K562 (cell line): ENCODE results near the gene COL25A1. TPM values are rescaled to one million over a fixed set of nuclear protein-coding genes. Genes with fewer than 3 reads are reported as not detected.
"Not testable (repeated sequence)": the region's sequence is repeated elsewhere in the genome, so short reads cannot be mapped to it uniquely, and the experiment has no call there.

Source experiments
- ATAC-seq: fragments of 200-7000 bp; cut with Tn5 transposase; 3 replicates; pipeline ENCODE4 v1.9.1; 2020; ENCODE audit warnings: moderate library complexity
- BruUV-seq: library from RNA; stranded (reverse); fragments of 400-500 nt; replicated peaks from 2 replicates; lab custom pipeline; 2021; lab: Mats Ljungman, UMichigan
- CTCF ChIA-PET: fragments of 300-600 bp; formaldehyde crosslinking; extraction: SDS; loops from one replicate; lab custom pipeline; 2021; ENCODE audit warnings: low intra/inter-chr PET ratio; lab: Yijun Ruan, JAX
- POLR2A ChIA-PET: fragments of 300-600, 350-650 bp; sonication (Branson Sonifier 250); formaldehyde crosslinking; extraction: SDS; loops from one replicate; lab custom pipeline; 2021; ENCODE audit warnings: antibody characterized with exemption, inconsistent platforms; lab: Yijun Ruan, JAX
- DNase-seq, 4 experiments: peaks; one replicate each; pipeline versions ENCODE4 v3.0.0 to v3.0.0-alpha.2; 2011 to 2018; ENCODE audit warnings: low spot score in 3 of 4, mixed read lengths in 3 of 4; ENCODE audit errors: extremely low read depth in 1 of 4
- FAIRE-seq: peaks from 2 replicates; lab custom pipeline; 2011; peaks lifted over from hg19 to GRCh38; lab: Jason Lieb, UNC
- H2AFZ ChIP-seq: 2 replicates; pipeline ENCODE4 v1.6.0; 2011; ENCODE audit warnings: low read depth, low read length, control low read depth, inconsistent platforms
- H3K27ac ChIP-seq: fragments of 200-600 bp; 3 replicates; pipeline ENCODE4 v1.8.0; 2011; ENCODE audit warnings: low read depth, mild to moderate bottlenecking, control low read depth, inconsistent platforms, low read length, moderate library complexity, mixed read lengths; ENCODE audit errors: extremely low read depth
- H3K27me3 ChIP-seq, 2 experiments: fragments of 300-600 bp in 1 of 2; 2 replicates in 1 of 2; 3 replicates in 1 of 2; pipeline versions ENCODE4 v1.6.0 to v1.8.0; 2011; ENCODE audit warnings: inconsistent platforms in 2 of 2, low read length in 2 of 2, mild to moderate bottlenecking in 1 of 2, mixed read lengths in 1 of 2, moderate library complexity in 1 of 2; ENCODE audit not compliant: control insufficient read depth in 2 of 2, insufficient read depth in 2 of 2
- H3K36me3 ChIP-seq: fragments of 300-600 bp; 3 replicates; pipeline ENCODE4 v1.8.0; 2011; ENCODE audit warnings: mild to moderate bottlenecking, low read length, inconsistent platforms; ENCODE audit not compliant: control insufficient read depth, insufficient read depth
- H3K4me1 ChIP-seq, 2 experiments: fragments of 200-600 bp in 1 of 2; replicated peaks in 1 of 2; 2 replicates in 1 of 2; 3 replicates in 1 of 2; pipeline versions ENCODE4 v1.5.1 to v1.8.0; 2011; ENCODE audit warnings: inconsistent platforms in 2 of 2, low read length in 2 of 2, mild to moderate bottlenecking in 1 of 2, mixed read lengths in 1 of 2, moderate library complexity in 1 of 2; ENCODE audit not compliant: control insufficient read depth in 2 of 2, insufficient read depth in 2 of 2
- H3K4me2 ChIP-seq: 2 replicates; pipeline ENCODE4 v1.6.1; 2011; ENCODE audit warnings: low read length, control low read depth, inconsistent platforms, mixed read lengths; ENCODE audit not compliant: insufficient read depth
- H3K4me3 ChIP-seq: fragments of 200-600 bp; sonication (generic), shearing (Covaris generic); 2 replicates; pipeline ENCODE4 v1.5.1; 2016; ENCODE audit warnings: control low read depth, inconsistent platforms
- H3K79me2 ChIP-seq: fragments of 200-600 bp; 3 replicates; pipeline ENCODE4 v1.8.0; 2011; ENCODE audit warnings: low read length, inconsistent platforms; ENCODE audit not compliant: control insufficient read depth, insufficient read depth
- H3K9ac ChIP-seq, 2 experiments: 2 replicates each; pipeline versions ENCODE4 v1.6.0 to v1.6.1; 2011; ENCODE audit warnings: low read depth in 2 of 2, low read length in 2 of 2, control low read depth in 1 of 2, inconsistent platforms in 1 of 2, mild to moderate bottlenecking in 1 of 2, mixed read lengths in 1 of 2; ENCODE audit not compliant: insufficient read depth in 1 of 2
- H3K9me1 ChIP-seq: one replicate; pipeline ENCODE4 v1.6.0; 2011; ENCODE audit warnings: inconsistent platforms, mild to moderate bottlenecking, low read length, moderate library complexity; ENCODE audit not compliant: control insufficient read depth, insufficient read depth
- H3K9me3 ChIP-seq: replicated peaks from 2 replicates; pipeline ENCODE4 v1.5.1; 2011; ENCODE audit warnings: low read depth, low read length, inconsistent platforms; ENCODE audit not compliant: control insufficient read depth, insufficient read depth
- H4K20me1 ChIP-seq: replicated peaks from 2 replicates; pipeline ENCODE4 v1.6.1; 2011; ENCODE audit warnings: low read length, inconsistent platforms, mixed read lengths; ENCODE audit not compliant: control insufficient read depth, insufficient read depth
- CBX3 ChIP-seq, 2 experiments: IDR thresholded peaks; 1 replicate in 1 of 2; 2 replicates in 1 of 2; pipeline ENCODE4 v1.6.1; 2012; ENCODE audit warnings: inconsistent platforms in 2 of 2, low read length in 2 of 2, borderline replicate concordance in 1 of 2, control low read depth in 1 of 2
- CBX5 ChIP-seq: IDR thresholded peaks from 2 replicates; pipeline ENCODE4 v1.6.1; 2014; ENCODE audit warnings: low read depth, borderline replicate concordance
- TRIM24 ChIP-seq, 2 experiments: fragments of 450-650 bp; IDR thresholded peaks; 2 replicates each; pipeline ENCODE4 v1.6.1; 2016
- TRIM28 ChIP-seq: fragments of 450-650 bp; IDR thresholded peaks from 2 replicates; pipeline ENCODE4 v1.6.1; 2017
- ZNF445 ChIP-seq: fragments of 250-450 bp; sonication (Bioruptor Pico); IDR thresholded peaks from 2 replicates; pipeline ENCODE4 v1.4.0; 2020; ENCODE audit warnings: low read depth, mild to moderate bottlenecking, moderate library complexity
- WGBS: fragments of 100-300 bp; shearing (Covaris generic); methylation state at CpG from one replicate; pipeline ENCODE4 v1.1.6; 2016; ENCODE audit warnings: low coverage, mixed read lengths; ENCODE audit not compliant: insufficient coverage; ENCODE audit errors: missing lambda C conversion rate; 5-methylcytosine and 5-hydroxymethylcytosine counted together
- in situ Hi-C: fragments of 300-500 bp; cut with MboI; formaldehyde crosslinking; loops from 4 replicates; pipeline ENCODE4 v1.15.0; 2018; ENCODE audit warnings: inconsistent platforms, mixed read lengths
- intact Hi-C: fragments of 100-400 bp; cut with micrococcal nuclease; formaldehyde crosslinking; loops from 2 replicates; pipeline ENCODE4 v1.14.2; 2022
- polyA plus RNA-seq, 8 experiments: library from polyadenylated mRNA; depleted of rRNA in 4 of 8; stranded (reverse) in 5 of 8; unstranded in 3 of 8; fragments of >200 nt; fragmentation: Nextera tagmentation in 2 of 8; fragmentation: Illumina TruSeq in 1 of 8; extraction: Ambion mirVana in 2 of 8; extraction: Trizol in 1 of 8; gene quantifications; 2 replicates each; pipeline versions ENCODE4 v1.2.1 to v1.2.3, GENCODE V29; 2011 to 2014; ENCODE audit warnings: inconsistent platforms in 1 of 8, missing spikeins in 1 of 8
- total RNA-seq, 7 experiments: library from RNA; depleted of rRNA in 6 of 7; stranded (reverse); fragments of >200 nt in 6 of 7; fragmentation: Illumina TruSeq in 2 of 7; extraction: Trizol in 2 of 7; gene quantifications; 2 replicates each; pipeline versions ENCODE4 v1.2.1 to v1.2.3, GENCODE V29; 2011 to 2021; ENCODE audit warnings: low replicate concordance in 1 of 7
- TF ChIP-seq, protein P1 (sequence below): fragments of 450-650 bp; IDR thresholded peaks from 2 replicates; pipeline ENCODE4 v1.6.1; 2018; ENCODE audit warnings: mild to moderate bottlenecking, low read depth; ENCODE audit not compliant: partially characterized antibody

The COL25A1 gene
- total and polyA plus RNA-seq, 9 of the 15 experiments (the other 6 are each of a cell fraction or from before 2014, with no cell fraction given), result 0.03 to 0.62 (median 0.27) TPM

DNA sequence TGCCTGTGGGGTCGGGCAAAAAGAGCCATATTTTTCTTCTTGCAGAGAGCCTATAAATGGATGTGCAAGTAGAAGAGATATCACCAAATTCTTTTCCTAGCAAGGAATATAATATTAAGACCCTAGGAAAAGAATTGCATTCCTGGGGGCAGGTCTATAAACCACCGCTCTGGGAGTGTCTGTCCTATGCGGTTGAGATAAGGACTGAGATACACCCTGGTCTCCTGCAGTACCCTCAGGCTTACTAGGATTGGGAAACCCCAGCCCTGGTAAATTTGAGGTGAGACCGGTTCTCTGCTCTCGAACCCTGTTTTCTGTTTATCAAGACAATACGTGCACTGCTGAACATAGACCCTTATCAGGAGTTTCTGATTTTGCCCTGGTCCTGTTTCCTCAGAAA is 280.8 kb downstream of the COL25A1 start:
- H3K9me3 ChIP-seq, H3K9ac ChIP-seq, H3K27me3 ChIP-seq, in situ Hi-C loops, H3K4me2 ChIP-seq, BruUV-seq, H2AFZ ChIP-seq, FAIRE-seq, H3K4me3 ChIP-seq, H3K27ac ChIP-seq, DNase-seq, H3K9me1 ChIP-seq, CTCF ChIA-PET, POLR2A ChIA-PET, H3K36me3 ChIP-seq, ATAC-seq, H4K20me1 ChIP-seq, H3K79me2 ChIP-seq: not testable (repeated sequence)
- 89% methylated on average over 6 of the region's 6 CpGs for WGBS
- peaks cover 0 to 17% of the 10 kb centered on the region in 2 experiments; a peak in 3 of 5 replicates for H3K4me1 ChIP-seq
- intact Hi-C loops, result loop anchor here (10.0 kb wide), 1 partner anchor 187 kb away; no protein-coding TSS in a partner anchor
- TF ChIP-seq, protein P1, sequence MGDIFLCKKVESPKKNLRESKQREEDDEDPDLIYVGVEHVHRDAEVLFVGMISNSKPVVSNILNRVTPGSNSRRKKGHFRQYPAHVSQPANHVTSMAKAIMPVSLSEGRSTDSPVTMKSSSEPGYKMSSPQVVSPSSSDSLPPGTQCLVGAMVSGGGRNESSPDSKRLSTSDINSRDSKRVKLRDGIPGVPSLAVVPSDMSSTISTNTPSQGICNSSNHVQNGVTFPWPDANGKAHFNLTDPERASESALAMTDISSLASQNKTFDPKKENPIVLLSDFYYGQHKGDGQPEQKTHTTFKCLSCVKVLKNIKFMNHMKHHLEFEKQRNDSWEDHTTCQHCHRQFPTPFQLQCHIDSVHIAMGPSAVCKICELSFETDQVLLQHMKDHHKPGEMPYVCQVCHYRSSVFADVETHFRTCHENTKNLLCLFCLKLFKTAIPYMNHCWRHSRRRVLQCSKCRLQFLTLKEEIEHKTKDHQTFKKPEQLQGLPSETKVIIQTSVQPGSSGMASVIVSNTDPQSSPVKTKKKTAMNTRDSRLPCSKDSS, result peak; percentile 21
- TF ChIP-seq TRIM24 (IDR thresholded peaks at IDR 0.05) (0 out of 4 replicates have a peak, but pooled peaks of 1 of the 2 experiments have one; percentile 23), TRIM28 (0 out of 2 replicates have a peak, but pooled peaks have one; percentile 76), CBX3 (IDR thresholded peaks at IDR 0.05; ENCODE audit: borderline replicate concordance in 1 of 2, low read length in 2 of 2) (peak in 1 of 2 experiments; percentile 47; a peak in 1 of 3 replicates), CBX5 (peak; percentile 50; the same call in 1 of the 2 replicates), ZNF445 (CRISPR knock-in tag) (peak; percentile 94)
